HepG2 (cell line): Measurements from ENCODE around the gene COL9A3. TPM values are rescaled to one million over a fixed set of nuclear protein-coding genes. Genes with fewer than 3 reads are reported as not detected.

Experiments
- E2F1 ChIP-seq: sonication (generic); formaldehyde crosslinking; IDR thresholded peaks from 2 replicates; pipeline ENCODE4 v1.5.0; 2020; ENCODE audit warnings: missing genetic modification reagents
- ERF ChIP-seq: IDR thresholded peaks from 2 replicates; pipeline ENCODE4 v1.6.1; 2018; ENCODE audit warnings: missing biosample characterization, missing genetic modification reagents
- GMEB1 ChIP-seq: sonication (generic); formaldehyde crosslinking; IDR thresholded peaks from 2 replicates; pipeline ENCODE4 v1.5.1; 2020; ENCODE audit warnings: missing genetic modification reagents, mild to moderate bottlenecking, borderline replicate concordance
- GPN1 ChIP-seq: sonication (generic); formaldehyde crosslinking; IDR thresholded peaks from 2 replicates; pipeline ENCODE4 v1.5.1; 2020; ENCODE audit warnings: missing genetic modification reagents, borderline replicate concordance
- IRF1 ChIP-seq: sonication (generic); formaldehyde crosslinking; IDR thresholded peaks from 2 replicates; pipeline ENCODE4 v1.4.0; 2020; ENCODE audit warnings: low read depth, mild to moderate bottlenecking, missing genetic modification reagents
- KDM2A ChIP-seq: sonication (generic); formaldehyde crosslinking; IDR thresholded peaks from 2 replicates; pipeline ENCODE4 v1.4.0; 2020; ENCODE audit warnings: low read depth, missing genetic modification reagents, borderline replicate concordance
- KDM5B ChIP-seq: sonication (generic); formaldehyde crosslinking; IDR thresholded peaks from 2 replicates; pipeline ENCODE4 v1.4.0; 2020; ENCODE audit warnings: missing genetic modification reagents, mild to moderate bottlenecking, borderline replicate concordance
- SMAD3 ChIP-seq: sonication (generic); formaldehyde crosslinking; IDR thresholded peaks from 2 replicates; pipeline ENCODE4 v1.4.0; 2020; ENCODE audit warnings: missing genetic modification reagents
- SOX13 ChIP-seq, 3 experiments: fragments of 450-650 bp in 1 of 3; sonication (generic) in 1 of 3; formaldehyde crosslinking in 1 of 3; IDR thresholded peaks in 2 of 3; conservative IDR thresholded peaks in 1 of 3; 2 replicates each; pipeline versions ENCODE4 v1.5.0 to v1.6.1; 2016 to 2020; ENCODE audit warnings: antibody characterized with exemption in 1 of 3, mild to moderate bottlenecking in 1 of 3, missing compliant biosample characterization in 1 of 3, missing genetic modification reagents in 1 of 3, moderate library complexity in 1 of 3
- U2AF2 ChIP-seq: fragments of 200-400 bp; formaldehyde crosslinking; IDR thresholded peaks from 2 replicates; pipeline ENCODE4 v1.6.1; 2017; ENCODE audit warnings: low read depth, mild to moderate bottlenecking, low read length
- ZBTB14 ChIP-seq: sonication (generic); formaldehyde crosslinking; IDR thresholded peaks from 2 replicates; pipeline ENCODE4 v1.4.0; 2020; ENCODE audit warnings: missing genetic modification reagents
- ZNF30 ChIP-seq: sonication (generic); formaldehyde crosslinking; IDR thresholded peaks from 2 replicates; pipeline ENCODE4 v1.5.0; 2020; ENCODE audit warnings: mild to moderate bottlenecking, missing genetic modification reagents
- ZNF496 ChIP-seq: sonication (generic); formaldehyde crosslinking; IDR thresholded peaks from 2 replicates; pipeline ENCODE4 v1.8.1; 2023; ENCODE audit warnings: mild to moderate bottlenecking, moderate library complexity, missing genetic modification reagents; ENCODE audit not compliant: insufficient replicate concordance
- ZNF614 ChIP-seq: IDR thresholded peaks from 2 replicates; pipeline ENCODE4 v1.6.1; 2018; ENCODE audit warnings: missing biosample characterization, missing genetic modification reagents, inconsistent platforms, borderline replicate concordance
- ZNF674 ChIP-seq: sonication (generic); formaldehyde crosslinking; IDR thresholded peaks from 2 replicates; pipeline ENCODE4 v1.5.0; 2020; ENCODE audit warnings: low read depth, mild to moderate bottlenecking, missing genetic modification reagents
- ZNF704 ChIP-seq: sonication (generic); formaldehyde crosslinking; IDR thresholded peaks from 2 replicates; pipeline ENCODE4 v1.8.1; 2023; ENCODE audit warnings: mild to moderate bottlenecking, inconsistent platforms, moderate library complexity, missing genetic modification reagents, borderline replicate concordance
- ZNF777 ChIP-seq: sonication (generic); formaldehyde crosslinking; IDR thresholded peaks from 2 replicates; pipeline ENCODE4 v1.4.0; 2020; ENCODE audit warnings: missing genetic modification reagents
- polyA plus RNA-seq, 8 experiments: library from polyadenylated mRNA; depleted of rRNA in 3 of 8; stranded (reverse) in 7 of 8; unstranded in 1 of 8; fragments of >200 nt; fragmentation: Illumina TruSeq in 4 of 8; extraction: Trizol in 4 of 8; gene quantifications; 2 replicates each; pipeline versions ENCODE4 v1.2.1 to v1.2.3, GENCODE V29; 2011 to 2016; ENCODE audit warnings: low read depth in 4 of 8, missing spikeins in 1 of 8, mixed read lengths in 1 of 8; ENCODE audit not compliant: insufficient read depth in 1 of 8
- total RNA-seq, 5 experiments: library from RNA; depleted of rRNA; stranded (reverse); fragments of >200 nt; fragmentation: Illumina TruSeq; extraction: Trizol; gene quantifications; 2 replicates each; pipeline ENCODE4 v1.2.3, GENCODE V29; 2016; ENCODE audit warnings: low read depth in 1 of 5
- TF ChIP-seq, protein P1 (sequence below): sonication (generic); formaldehyde crosslinking; IDR thresholded peaks from 2 replicates; pipeline ENCODE4 v1.4.0; 2020; ENCODE audit warnings: mild to moderate bottlenecking, missing genetic modification reagents

The COL9A3 gene
- total and polyA plus RNA-seq, 2 of the 13 experiments (the other 11 are each of a cell fraction or from before 2014, with no cell fraction given) = 155 to 204 TPM

- no peak for TF ChIP-seq E2F1 (CRISPR knock-in tag)
- no peak; the same call in 1 of the 2 replicates for TF ChIP-seq ZNF704 (CRISPR knock-in tag)
- TF ChIP-seq ZNF614 = peak; percentile 76
- TF ChIP-seq KDM2A = peak; percentile 95
- TF ChIP-seq GPN1 (CRISPR knock-in tag) = no peak
- 0 out of 2 replicates have a peak, but pooled peaks have one; percentile 42 for TF ChIP-seq ZBTB14
- peak; percentile 16; the same call in 1 of the 2 replicates for TF ChIP-seq SOX13 (IDR thresholded peaks at IDR 0.05)
- peak in 1 of 2 experiments; percentile 52; a peak in 1 of 4 replicates for TF ChIP-seq SOX13 (CRISPR knock-in tag; conservative IDR thresholded peaks at IDR 0.05 in 1 of 2, IDR thresholded peaks at IDR 0.05 in 1 of 2)
- peak; percentile 95 for TF ChIP-seq SMAD3 (CRISPR knock-in tag)
- TF ChIP-seq KDM5B (CRISPR knock-in tag) = peak; percentile 45; the same call in 1 of the 2 replicates
- TF ChIP-seq ZNF777 (CRISPR knock-in tag) = no peak
- TF ChIP-seq GMEB1 (CRISPR knock-in tag) = peak; percentile 57; the same call in 1 of the 2 replicates
- TF ChIP-seq IRF1 (CRISPR knock-in tag) = no peak
- peak; percentile 83 for TF ChIP-seq ERF
- 0 out of 2 replicates have a peak, but pooled peaks have one; percentile 43 for TF ChIP-seq U2AF2
- TF ChIP-seq, protein P1, sequence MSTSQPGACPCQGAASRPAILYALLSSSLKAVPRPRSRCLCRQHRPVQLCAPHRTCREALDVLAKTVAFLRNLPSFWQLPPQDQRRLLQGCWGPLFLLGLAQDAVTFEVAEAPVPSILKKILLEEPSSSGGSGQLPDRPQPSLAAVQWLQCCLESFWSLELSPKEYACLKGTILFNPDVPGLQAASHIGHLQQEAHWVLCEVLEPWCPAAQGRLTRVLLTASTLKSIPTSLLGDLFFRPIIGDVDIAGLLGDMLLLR (CRISPR knock-in tag) = peak; percentile 67; the same call in 1 of the 2 replicates
- no peak for TF ChIP-seq ZNF496 (CRISPR knock-in tag)
- no peak for TF ChIP-seq ZNF30 (CRISPR knock-in tag)
- TF ChIP-seq ZNF674 (CRISPR knock-in tag) = no peak
Observed at GRCh38 chr20:62791301-62792181, 25.3 kb upstream of the COL9A3 start (continued).
